ENCODE data around the gene HSPG2.

Gene HSPG2

DNA sequence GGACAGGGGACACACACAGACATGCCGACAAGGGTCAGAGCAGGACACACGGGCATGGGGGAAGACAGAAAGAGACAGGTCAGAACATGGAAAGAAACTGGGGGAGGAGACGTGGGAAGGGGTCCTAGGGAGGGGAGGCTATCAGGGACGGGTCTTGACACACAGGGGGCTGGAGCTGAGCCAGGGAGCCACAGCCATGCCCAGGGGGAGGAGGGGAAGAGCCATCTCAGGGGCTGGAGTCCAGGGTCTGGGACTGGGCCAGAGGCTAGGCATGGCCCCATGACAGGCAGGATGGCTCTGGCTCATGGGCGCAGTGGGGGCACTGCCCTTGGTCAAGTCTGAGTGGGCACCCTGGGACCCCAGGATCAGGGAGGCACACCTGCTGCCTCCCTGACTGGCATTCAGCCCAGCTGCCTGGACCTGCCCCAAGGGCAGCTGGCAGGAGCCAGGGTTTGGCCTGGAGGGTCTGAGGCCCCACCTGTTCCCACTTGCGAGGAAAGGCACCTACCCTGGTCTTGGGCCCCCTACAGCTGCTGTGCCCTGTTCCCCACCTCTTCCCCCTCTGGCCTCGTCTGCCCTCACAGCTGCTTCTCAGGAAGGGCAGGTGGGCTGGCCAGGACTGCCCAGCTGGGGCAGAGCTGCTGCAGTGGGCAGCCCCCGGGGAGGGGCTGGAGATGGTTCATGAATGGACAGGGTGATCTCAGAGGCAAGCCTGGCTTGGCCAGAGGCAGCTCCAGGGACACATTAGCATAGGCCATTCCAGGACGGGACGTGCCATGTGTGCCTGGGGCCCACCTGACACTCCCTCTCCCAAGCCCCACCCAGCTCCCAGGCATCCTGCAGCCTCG is 42.9 kb downstream of the HSPG2 start:
- DNase-seq = no peak
- TF ChIP-seq, protein P1, sequence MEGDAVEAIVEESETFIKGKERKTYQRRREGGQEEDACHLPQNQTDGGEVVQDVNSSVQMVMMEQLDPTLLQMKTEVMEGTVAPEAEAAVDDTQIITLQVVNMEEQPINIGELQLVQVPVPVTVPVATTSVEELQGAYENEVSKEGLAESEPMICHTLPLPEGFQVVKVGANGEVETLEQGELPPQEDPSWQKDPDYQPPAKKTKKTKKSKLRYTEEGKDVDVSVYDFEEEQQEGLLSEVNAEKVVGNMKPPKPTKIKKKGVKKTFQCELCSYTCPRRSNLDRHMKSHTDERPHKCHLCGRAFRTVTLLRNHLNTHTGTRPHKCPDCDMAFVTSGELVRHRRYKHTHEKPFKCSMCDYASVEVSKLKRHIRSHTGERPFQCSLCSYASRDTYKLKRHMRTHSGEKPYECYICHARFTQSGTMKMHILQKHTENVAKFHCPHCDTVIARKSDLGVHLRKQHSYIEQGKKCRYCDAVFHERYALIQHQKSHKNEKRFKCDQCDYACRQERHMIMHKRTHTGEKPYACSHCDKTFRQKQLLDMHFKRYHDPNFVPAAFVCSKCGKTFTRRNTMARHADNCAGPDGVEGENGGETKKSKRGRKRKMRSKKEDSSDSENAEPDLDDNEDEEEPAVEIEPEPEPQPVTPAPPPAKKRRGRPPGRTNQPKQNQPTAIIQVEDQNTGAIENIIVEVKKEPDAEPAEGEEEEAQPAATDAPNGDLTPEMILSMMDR (IDR thresholded peaks at IDR 0.05; ENCODE audit: low read depth, low read length) = no peak
- no peak overlapping the region for H3K4me3 ChIP-seq (ENCODE audit: low read depth, low read length)
- no peaks in the 10 kb centered on the region; the same call in none of the 2 replicates for H3K36me3 ChIP-seq
- no peak overlapping the region for H3K27ac ChIP-seq
- H3K27me3 ChIP-seq (ENCODE audit: insufficient read depth, low read depth, severe bottlenecking) = no peaks in the 10 kb centered on the region
- no peaks in the 10 kb centered on the region for H3K9me3 ChIP-seq (ENCODE audit: severe bottlenecking)

DNA sequence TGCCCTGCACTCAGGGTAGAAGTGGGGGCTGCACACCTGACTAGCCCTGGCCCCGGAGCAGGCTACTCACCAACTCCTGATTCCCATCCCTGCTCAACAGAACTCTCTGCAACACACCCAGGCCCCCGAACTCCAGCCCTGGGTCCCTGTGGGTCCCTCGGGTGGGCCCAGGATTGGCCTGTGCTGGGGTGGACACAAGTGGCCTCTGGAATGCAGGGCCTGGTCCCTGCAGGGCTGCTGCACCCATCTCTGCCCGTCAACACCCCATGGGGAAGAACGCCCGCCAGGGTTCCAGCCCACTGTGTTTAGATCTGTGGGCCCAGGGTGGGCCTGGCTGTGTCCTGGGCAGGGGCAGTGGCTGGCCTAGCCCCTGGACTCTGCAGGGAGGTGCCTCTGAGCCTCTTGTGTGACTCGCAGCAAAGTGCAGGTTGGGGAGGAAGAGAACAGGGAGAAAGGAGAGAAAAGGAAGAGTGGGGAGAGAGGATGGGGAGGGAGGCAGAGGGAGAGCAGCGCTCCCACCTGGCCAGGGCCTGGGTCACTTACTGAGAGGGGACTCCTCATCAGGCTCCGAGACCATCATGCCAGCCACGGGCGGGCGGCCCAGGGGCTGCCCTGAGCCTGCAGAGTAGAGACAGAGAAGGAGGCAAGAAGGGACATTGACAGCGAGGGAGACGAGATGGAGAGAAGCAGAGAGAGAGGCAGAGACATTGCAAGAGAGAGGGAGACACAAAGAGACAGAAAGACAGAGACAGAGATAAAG is 43.9 kb downstream of the HSPG2 start:
- H3K27ac ChIP-seq = no peak overlapping the region

DNA sequence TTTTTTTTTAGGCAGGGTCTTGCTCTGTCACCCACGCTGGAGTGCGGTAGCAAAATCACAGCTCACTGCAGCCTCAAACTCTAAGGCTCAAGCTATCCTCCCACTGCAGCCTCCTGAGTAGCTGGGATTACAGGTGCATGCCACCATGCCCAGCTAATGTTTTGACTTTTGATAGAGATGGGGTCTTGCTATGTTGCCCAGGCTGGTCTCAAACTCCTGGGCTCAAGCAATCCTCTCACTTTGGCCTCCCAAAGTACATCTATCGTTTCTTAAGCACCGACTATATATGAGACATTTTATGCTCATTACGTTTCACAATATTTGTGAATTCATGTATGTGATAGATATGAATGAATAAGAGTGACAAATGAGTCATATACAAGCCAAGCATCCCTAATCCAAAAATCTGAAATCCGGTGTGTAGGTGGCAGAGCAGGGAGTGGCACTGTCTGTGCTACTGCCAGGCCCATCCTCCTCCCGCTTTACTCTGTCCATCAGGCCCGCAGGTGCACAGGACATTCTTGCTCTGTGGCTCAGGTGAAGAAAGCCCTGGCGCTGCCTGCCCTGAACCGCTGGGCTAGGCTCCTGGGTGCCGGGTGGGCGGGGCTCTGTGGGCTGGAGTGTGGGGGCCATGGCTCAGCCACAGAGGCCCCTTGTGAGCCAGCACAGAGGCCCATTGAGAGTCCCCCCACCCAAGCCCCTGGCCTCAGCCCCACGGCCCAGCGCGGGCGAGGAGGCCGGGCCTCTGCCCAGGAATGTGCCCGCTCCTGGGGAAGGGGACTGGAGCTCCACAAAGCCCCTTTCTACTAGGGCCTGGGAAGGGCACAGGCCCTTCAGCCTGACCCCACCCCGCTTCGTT is 45.3 kb downstream of the HSPG2 start:
- TF ChIP-seq, protein P1 (IDR thresholded peaks at IDR 0.05; ENCODE audit: low read depth, low read length) = no peak
- no peak overlapping the region for H3K27ac ChIP-seq
- no peak overlapping the region for H3K4me3 ChIP-seq (ENCODE audit: low read depth, low read length)
- no peaks in the 10 kb centered on the region; the same call in none of the 2 replicates for H3K36me3 ChIP-seq
- H3K9me3 ChIP-seq (ENCODE audit: severe bottlenecking) = no peaks in the 10 kb centered on the region
- no peaks in the 10 kb centered on the region for H3K27me3 ChIP-seq (ENCODE audit: insufficient read depth, low read depth, severe bottlenecking)
- DNase-seq = no peak

More for the DNA sequence above, 43.9 kb downstream of the HSPG2 start:
- TF ChIP-seq, protein P1 (IDR thresholded peaks at IDR 0.05; ENCODE audit: low read depth, low read length) = no peak
- Histone ChIP-seq H3K27me3 (ENCODE audit: insufficient read depth, low read depth, severe bottlenecking) (no peaks in the 10 kb centered on the region), H3K4me3 (ENCODE audit: low read depth, low read length) (no peak overlapping the region), H3K36me3 (no peaks in the 10 kb centered on the region; the same call in none of the 2 replicates), H3K9me3 (ENCODE audit: severe bottlenecking) (no peaks in the 10 kb centered on the region)
- no peak for DNase-seq

DNA sequence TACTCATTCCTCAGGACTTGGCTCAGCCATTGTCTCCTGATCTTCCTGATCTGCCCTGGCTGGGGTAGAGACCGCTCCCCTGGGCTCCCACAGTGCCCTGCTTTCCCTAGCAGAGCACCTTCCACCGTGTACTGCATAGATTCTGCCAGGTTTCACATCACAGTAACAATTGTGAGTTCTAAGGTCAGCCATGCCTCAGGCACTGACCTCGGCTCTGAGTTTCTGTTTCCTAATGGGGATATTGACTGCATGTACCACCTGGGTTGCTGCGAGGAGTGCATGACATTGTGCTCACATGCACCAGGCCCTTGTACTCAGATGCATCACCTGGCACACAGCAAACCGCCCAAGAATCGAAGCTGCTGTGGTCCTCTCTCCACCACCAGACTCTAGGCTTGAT is 46.0 kb downstream of the HSPG2 start:
- H3K27me3 ChIP-seq (ENCODE audit: insufficient read depth, low read depth, severe bottlenecking) = no peaks in the 10 kb centered on the region
- no peak for DNase-seq
- no peak overlapping the region for H3K27ac ChIP-seq
- H3K36me3 ChIP-seq = no peaks in the 10 kb centered on the region; the same call in none of the 2 replicates
- H3K9me3 ChIP-seq (ENCODE audit: severe bottlenecking) = no peaks in the 10 kb centered on the region
- no peak overlapping the region for H3K4me3 ChIP-seq (ENCODE audit: low read depth, low read length)
- TF ChIP-seq, protein P1 (IDR thresholded peaks at IDR 0.05; ENCODE audit: low read depth, low read length) = no peak

DNA sequence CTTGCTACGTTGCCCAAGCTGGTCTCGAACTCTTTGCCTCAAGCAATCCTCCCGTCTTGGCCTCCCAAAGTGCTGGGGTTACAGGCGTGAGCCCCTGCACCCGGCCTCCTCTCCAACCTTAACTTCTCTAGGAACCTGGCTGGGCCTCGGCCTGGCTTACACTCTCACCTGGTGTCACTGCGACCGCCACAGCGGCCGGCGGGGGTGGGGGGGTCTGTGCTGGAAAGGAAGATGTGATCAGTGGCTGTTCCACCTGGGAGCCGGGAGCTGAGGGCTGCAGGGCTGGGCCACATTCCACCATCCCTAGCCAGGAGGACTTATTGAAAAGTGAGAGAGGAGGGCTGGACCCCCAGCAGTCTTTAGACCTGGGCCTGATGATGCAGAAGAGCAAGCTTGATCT is 48.6 kb downstream of the HSPG2 start:
- no peaks in the 10 kb centered on the region for H3K9me3 ChIP-seq (ENCODE audit: severe bottlenecking)
- no peaks in the 10 kb centered on the region for H3K27me3 ChIP-seq (ENCODE audit: insufficient read depth, low read depth, severe bottlenecking)
- TF ChIP-seq, protein P1 (IDR thresholded peaks at IDR 0.05; ENCODE audit: low read depth, low read length) = no peak
- H3K36me3 ChIP-seq = no peaks in the 10 kb centered on the region; the same call in none of the 2 replicates
- H3K4me3 ChIP-seq (ENCODE audit: low read depth, low read length) = no peak overlapping the region
- DNase-seq = no peak
- H3K27ac ChIP-seq = no peak overlapping the region
